ENCODE measurements around the gene CAPN1. TPM values are rescaled to one million over a fixed set of nuclear protein-coding genes. Genes with fewer than 3 reads are reported as not detected.

Gene CAPN1
- total and polyA plus RNA-seq, 12 donors, result 20.6 to 333 (median 135) TPM

- WGBS, 4 donors, result 81 to 94% (median 93%) methylated on average over 5 to 17 of the region's 17 CpGs
- intact Hi-C loops (cut with DNase I), result no loop called here
- TF ChIP-seq CTCF (IDR thresholded peaks at IDR 0.05), result no peak
- Histone ChIP-seq H3K9me3 (replicated peaks in 1 of 3) (no peaks in the 10 kb centered on the region), H3K27ac (no peak overlapping the region), H3K4me3 (no peak overlapping the region), H3K36me3 (replicated peaks in 1 of 2) (peaks cover 0 to 75% of the 10 kb centered on the region in 2 donors), H3K27me3 (no peaks in the 10 kb centered on the region), H3K4me1 (replicated peaks in 1 of 2) (no peaks in the 10 kb centered on the region)
- DNase-seq, result peak in 4 of 7 donors; percentile 5 to 35 (median 18)
Measured at GRCh38 chr11:65206441-65206841, 24.7 kb downstream of the CAPN1 start.

- H3K27me3 ChIP-seq, result no peaks in the 10 kb centered on the region
- H3K27ac ChIP-seq, result no peak overlapping the region
- TF ChIP-seq POLR2A (IDR thresholded peaks at IDR 0.05) (no peak), CTCF (IDR thresholded peaks at IDR 0.05) (no peak)
- no peak overlapping the region for H3K4me3 ChIP-seq
- DNase-seq, result peak in 1 of 7 donors; percentile 9
- H3K36me3 ChIP-seq (replicated peaks in 1 of 2), result peaks cover 0 to 77% of the 10 kb centered on the region in 2 donors
- no peaks in the 10 kb centered on the region for H3K4me1 ChIP-seq (replicated peaks in 1 of 2)
- 89 to 94% (median 93%) methylated on average over 7 of the region's 7 CpGs for WGBS, 4 donors
- H3K9me3 ChIP-seq (replicated peaks in 1 of 3), result no peaks in the 10 kb centered on the region
- intact Hi-C loops (cut with DNase I), result no loop called here
Measured at GRCh38 chr11:65206901-65207300, 25.2 kb downstream of the CAPN1 start.

GRCh38 chr11:65207918-65208784 is 26.4 kb downstream of the CAPN1 start:
- WGBS, 4 donors, result 88 to 97% (median 90%) methylated on average over 16 of the region's 16 CpGs

More at GRCh38 chr11:65207918-65208784, 26.4 kb downstream of the CAPN1 start:
- H3K27me3 ChIP-seq, result no peaks in the 10 kb centered on the region
- peak in 3 of 7 donors; percentile 7 to 45 (median 13) for DNase-seq
- no peak overlapping the region for H3K4me3 ChIP-seq
- TF ChIP-seq CTCF (IDR thresholded peaks at IDR 0.05) (no peak), POLR2A (IDR thresholded peaks at IDR 0.05) (no peak)
- intact Hi-C loops (cut with DNase I), result no loop called here
- H3K27ac ChIP-seq, result no peak overlapping the region
- peaks cover 0 to 77% of the 10 kb centered on the region in 2 donors for H3K36me3 ChIP-seq (replicated peaks in 1 of 2)
- no peaks in the 10 kb centered on the region for H3K4me1 ChIP-seq (replicated peaks in 1 of 2)
- no peaks in the 10 kb centered on the region for H3K9me3 ChIP-seq (replicated peaks in 1 of 3)

All from adrenal gland (tissue), 12 donors.